H9 (cell line): ENCODE results near the gene TGFBR1. TPM values are rescaled to one million over a fixed set of nuclear protein-coding genes. Genes with fewer than 3 reads are reported as not detected.

Experiments used
- DNase-seq: peaks from one replicate; pipeline ENCODE4 v3.0.0-alpha.2; 2017
- H2AFZ ChIP-seq: one replicate; pipeline ENCODE4 v1.6.1; 2013; ENCODE audit warnings: mild to moderate bottlenecking, low read length, control low read depth, moderate library complexity
- H2AK5ac ChIP-seq: 2 replicates; pipeline ENCODE4 v1.6.1; 2013; ENCODE audit warnings: low read length, control low read depth, mixed read lengths; ENCODE audit not compliant: insufficient read length
- H2BK120ac ChIP-seq: one replicate; pipeline ENCODE4 v1.6.1; 2013; ENCODE audit warnings: low read depth, mild to moderate bottlenecking, low read length, control low read depth, inconsistent platforms; ENCODE audit not compliant: poor library complexity, severe bottlenecking
- H2BK12ac ChIP-seq: 2 replicates; pipeline ENCODE4 v1.6.1; 2013; ENCODE audit warnings: low read length, control low read depth, mixed read lengths, low read depth; ENCODE audit not compliant: insufficient read length
- H2BK15ac ChIP-seq: 2 replicates; pipeline ENCODE4 v1.6.1; 2013; ENCODE audit warnings: low read depth, low read length, control low read depth
- H2BK20ac ChIP-seq: one replicate; pipeline ENCODE4 v1.6.1; 2013; ENCODE audit warnings: low read depth, mild to moderate bottlenecking, low read length, control low read depth, inconsistent platforms; ENCODE audit not compliant: poor library complexity, severe bottlenecking
- H2BK5ac ChIP-seq: 2 replicates; pipeline ENCODE4 v1.6.1; 2013; ENCODE audit warnings: low read length, control low read depth, mixed read lengths; ENCODE audit not compliant: insufficient read length
- H3K14ac ChIP-seq: 2 replicates; pipeline ENCODE4 v1.6.1; 2013; ENCODE audit warnings: low read length, control low read depth; ENCODE audit not compliant: insufficient read depth
- H3K18ac ChIP-seq: 2 replicates; pipeline ENCODE4 v1.6.1; 2013; ENCODE audit warnings: low read depth, mild to moderate bottlenecking, mixed read lengths, low read length, control low read depth; ENCODE audit not compliant: insufficient read length
- H3K23ac ChIP-seq: 2 replicates; pipeline ENCODE4 v1.6.1; 2013; ENCODE audit warnings: low read length, control low read depth, mixed read lengths, low read depth; ENCODE audit not compliant: insufficient read length
- H3K23me2 ChIP-seq: 2 replicates; pipeline ENCODE4 v1.6.1; 2013; ENCODE audit warnings: low read depth, mild to moderate bottlenecking, mixed read lengths, low read length, control low read depth; ENCODE audit not compliant: insufficient read length, poor library complexity, severe bottlenecking
- H3K27ac ChIP-seq: 2 replicates; pipeline ENCODE4 v1.5.1; 2013; ENCODE audit warnings: low read length, control low read depth, mixed read lengths, low read depth; ENCODE audit not compliant: insufficient read length
- H3K27me3 ChIP-seq: 2 replicates; pipeline ENCODE4 v1.6.1; 2013; ENCODE audit warnings: low read length, control low read depth, inconsistent platforms; ENCODE audit not compliant: insufficient read depth
- H3K4ac ChIP-seq: 2 replicates; pipeline ENCODE4 v1.6.1; 2013; ENCODE audit warnings: low read depth, mild to moderate bottlenecking, control low read depth, inconsistent platforms, low read length, moderate library complexity
- H3K4me1 ChIP-seq: 2 replicates; pipeline ENCODE4 v1.6.1; 2013; ENCODE audit warnings: low read length, control low read depth, inconsistent platforms; ENCODE audit not compliant: insufficient read depth
- H3K4me2 ChIP-seq: 2 replicates; pipeline ENCODE4 v1.6.1; 2013; ENCODE audit warnings: low read length, control low read depth, mixed read lengths; ENCODE audit not compliant: insufficient read length, insufficient read depth
- H3K56ac ChIP-seq: 2 replicates; pipeline ENCODE4 v1.6.1; 2013; ENCODE audit warnings: low read depth, mild to moderate bottlenecking, mixed read lengths, low read length, control low read depth; ENCODE audit not compliant: insufficient read length
- H3K79me1 ChIP-seq: 2 replicates; pipeline ENCODE4 v1.6.1; 2013; ENCODE audit warnings: low read depth, mild to moderate bottlenecking, moderate library complexity, low read length, control low read depth, inconsistent platforms; ENCODE audit not compliant: insufficient read depth, poor library complexity, severe bottlenecking
- H3K79me2 ChIP-seq: 2 replicates; pipeline ENCODE4 v1.6.1; 2013; ENCODE audit warnings: low read length, control low read depth, inconsistent platforms; ENCODE audit not compliant: insufficient read depth
- H3K9ac ChIP-seq: 2 replicates; pipeline ENCODE4 v1.6.1; 2013; ENCODE audit warnings: low read length, control low read depth, mixed read lengths; ENCODE audit not compliant: insufficient read length; ENCODE audit errors: extremely low read depth
- H3K9me3 ChIP-seq: one replicate; pipeline ENCODE4 v1.6.1; 2013; ENCODE audit warnings: low read depth, low read length, inconsistent platforms; ENCODE audit not compliant: control insufficient read depth
- H3T11ph ChIP-seq: one replicate; pipeline ENCODE4 v1.6.1; 2013; ENCODE audit warnings: mild to moderate bottlenecking, low read length, control low read depth, inconsistent platforms
- H4K20me1 ChIP-seq: one replicate; pipeline ENCODE4 v1.6.1; 2013; ENCODE audit not compliant: control insufficient read depth, insufficient read length, insufficient read depth
- H4K5ac ChIP-seq: 2 replicates; pipeline ENCODE4 v1.6.1; 2013; ENCODE audit warnings: low read depth, mild to moderate bottlenecking, mixed read lengths, low read length, control low read depth; ENCODE audit not compliant: insufficient read length
- H4K8ac ChIP-seq: replicated peaks from 2 replicates; pipeline ENCODE4 v1.6.1; 2013; ENCODE audit warnings: low read length, control low read depth, mixed read lengths, low read depth; ENCODE audit not compliant: insufficient read length
- H4K91ac ChIP-seq: 2 replicates; pipeline ENCODE4 v1.6.1; 2013; ENCODE audit warnings: low read depth, mild to moderate bottlenecking, moderate library complexity, mixed read lengths, low read length, control low read depth; ENCODE audit not compliant: insufficient read length
- H3K27ac Mint-ChIP-seq, 3 experiments: 2 replicates in 2 of 3; 3 replicates in 1 of 3; pipeline ENCODE4 v1.8.0; 2020 to 2021; ENCODE audit warnings: mixed read lengths in 3 of 3, mild to moderate bottlenecking in 1 of 3, moderate library complexity in 1 of 3
- H3K27me3 Mint-ChIP-seq: 2 replicates; pipeline ENCODE4 v1.8.0; 2021; ENCODE audit warnings: low read depth, mild to moderate bottlenecking, moderate library complexity, mixed read lengths
- H3K36me3 Mint-ChIP-seq, 3 experiments: 2 replicates in 2 of 3; 3 replicates in 1 of 3; pipeline ENCODE4 v1.8.0; 2020 to 2021; ENCODE audit warnings: low read depth in 3 of 3, mixed read lengths in 3 of 3; ENCODE audit not compliant: insufficient read depth in 1 of 3
- H3K4me1 Mint-ChIP-seq, 2 experiments: 2 replicates each; pipeline ENCODE4 v1.8.0; 2020; ENCODE audit warnings: mixed read lengths in 2 of 2
- H3K4me3 Mint-ChIP-seq, 2 experiments: 2 replicates in 1 of 2; 3 replicates in 1 of 2; pipeline ENCODE4 v1.8.0; 2020 to 2021; ENCODE audit warnings: mild to moderate bottlenecking in 2 of 2, mixed read lengths in 2 of 2, moderate library complexity in 1 of 2
- H3K9me3 Mint-ChIP-seq, 2 experiments: 2 replicates in 1 of 2; 3 replicates in 1 of 2; pipeline ENCODE4 v1.8.0; 2020; ENCODE audit warnings: mild to moderate bottlenecking in 2 of 2, mixed read lengths in 2 of 2, moderate library complexity in 1 of 2
- CTCF ChIP-seq: fragments of 200-600 bp; sonication (generic); conservative IDR thresholded peaks from 3 replicates; pipeline ENCODE4 v1.8.0; 2021; ENCODE audit warnings: antibody characterized with exemption, mild to moderate bottlenecking
- WGBS: extraction: QIAGEN DNeasy Blood & Tissue Kit; methylation state at CpG from one replicate; pipeline ENCODE4 v1.1.7; 2013; ENCODE audit warnings: missing lambda C conversion rate, low lambda C conversion rate, mixed read lengths; ENCODE audit not compliant: insufficient read length; ENCODE audit errors: extremely low coverage; 5-methylcytosine and 5-hydroxymethylcytosine counted together
- long read RNA-seq: library from polyadenylated mRNA; unstranded; transcript quantifications from one replicate; pipeline ENCODE4 v2.0.0, GENCODE V29; 2020
- total RNA-seq: library from RNA; stranded (reverse); gene quantifications from 2 replicates; pipeline ENCODE4 v1.2.1, GENCODE V29; 2021

The TGFBR1 gene
- total RNA-seq, result 48.6 and 59.3 TPM in 2 replicates
- long read RNA-seq, full-length matches to known transcripts, result 1 of 13 reads
- long read RNA-seq, partial matches to known transcripts, result 1 of 13 reads
- long read RNA-seq, other reads (novel, unspliced or antisense), result 11 of 13 reads

GRCh38 chr9:99104459-99105151 is at the start of gene TGFBR1:
Gene TGFBR1 (plus strand): TSS chr9:99105113. CDS start chr9:99105206, 93 bp downstream.
- Histone ChIP-seq H2AFZ (peak within 1 kb of the TSS; percentile 60), H3K9ac (peak within 1 kb of the TSS; percentile 77), H3K23ac (no peak within 1 kb of the TSS), H4K8ac (no peak within 1 kb of the TSS), H2BK5ac (no peak within 1 kb of the TSS), H3K18ac (peak within 1 kb of the TSS; percentile 75), H3K27ac (no peak within 1 kb of the TSS), H4K5ac (no peak within 1 kb of the TSS), H3K4me1 (no peaks in the 10 kb centered on the region), H4K20me1 (no peaks in the 10 kb centered on the region), H2BK15ac (no peak within 1 kb of the TSS), H3K79me2 (peaks cover 21% of the 10 kb centered on the region; the same call in 1 of the 2 replicates), H3K4ac (no peak within 1 kb of the TSS), H3K79me1 (peaks cover 6% of the 10 kb centered on the region), H2BK120ac (peak within 1 kb of the TSS; percentile 57), H3T11ph (no peak within 1 kb of the TSS), H3K14ac (peak within 1 kb of the TSS; percentile 94), H3K9me3 (no peaks in the 10 kb centered on the region), H3K4me2 (peak within 1 kb of the TSS; percentile 99), H3K27me3 (no peaks in the 10 kb centered on the region), H2BK12ac (no peak within 1 kb of the TSS), H2AK5ac (no peak within 1 kb of the TSS), H2BK20ac (no peak within 1 kb of the TSS), H4K91ac (no peak within 1 kb of the TSS), H3K56ac (no peak within 1 kb of the TSS), H3K23me2 (peaks cover 14% of the 10 kb centered on the region)
- Mint-ChIP-seq H3K9me3 (peaks cover 0 to 6% of the 10 kb centered on the region in 2 experiments; a peak in 1 of 5 replicates), H3K36me3 (no peaks in the 10 kb centered on the region), H3K27me3 (peaks cover 21% of the 10 kb centered on the region), H3K4me1 (peaks cover 35 to 36% of the 10 kb centered on the region in 2 experiments), H3K4me3 (peak within 1 kb of the TSS; percentile 79 to 90), H3K27ac (peak within 1 kb of the TSS; percentile 45 to 77 (median 55); a peak in 4 of 7 replicates)
- DNase-seq, result peak; percentile 96
- no peak for TF ChIP-seq CTCF
- no CpG with 5 or more reads among the region's 60 CpGs for WGBS
